ENCODE data around the gene SAFB. TPM values are rescaled to one million over a fixed set of nuclear protein-coding genes. Genes with fewer than 3 reads are reported as not detected.

Gene SAFB
- total and polyA plus RNA-seq, 2 of the 13 experiments (the other 11 are each of a cell fraction or from before 2014, with no cell fraction given): 21.0 to 28.4 TPM

- TF ChIP-seq ZBTB14 (CRISPR knock-in tag; IDR thresholded peaks at IDR 0.05) (no peak), SMYD3 (CRISPR knock-in tag; IDR thresholded peaks at IDR 0.05) (no peak), ERF (CRISPR knock-in tag; IDR thresholded peaks at IDR 0.05) (no peak), DBP (CRISPR knock-in tag; IDR thresholded peaks at IDR 0.05; ENCODE audit: not compliant biosample characterization) (no peak), JUNB (CRISPR knock-in tag; IDR thresholded peaks at IDR 0.05; ENCODE audit: borderline replicate concordance) (no peak), ZNF234 (CRISPR knock-in tag; conservative IDR thresholded peaks at IDR 0.05) (no peak), KMT2A (CRISPR knock-in tag; IDR thresholded peaks at IDR 0.05) (no peak), RFXANK (CRISPR knock-in tag; IDR thresholded peaks at IDR 0.05) (no peak), MYC (CRISPR knock-in tag; IDR thresholded peaks at IDR 0.05; ENCODE audit: borderline replicate concordance) (0 out of 2 replicates have a peak, but pooled peaks have one; percentile 35), ZNF260 (CRISPR knock-in tag; IDR thresholded peaks at IDR 0.05; ENCODE audit: borderline replicate concordance, low read depth) (no peak), ZIK1 (CRISPR knock-in tag; IDR thresholded peaks at IDR 0.05; ENCODE audit: borderline replicate concordance, low read depth) (0 out of 2 replicates have a peak, but pooled peaks have one; percentile 39), RFX5 (IDR thresholded peaks at IDR 0.05; ENCODE audit: low read depth, low read length) (no peak)
These were observed 64.7 kb downstream of the SAFB start (continued) for GRCh38 chr19:5687360-5688198.
